ENCODE data around the gene TBATA.

The TBATA gene

GRCh38 chr10:70803775-70804420, 18.7 kb upstream of the TBATA start:
- POLR2A ChIA-PET = no interaction called here
- CTCF ChIA-PET = interaction anchor here (0.9 to 1.1 kb wide), 2 partner anchors 11 to 13 kb away, joined by 3 to 4 read pairs; no protein-coding TSS in a partner anchor
- TF ChIP-seq, protein P1, sequence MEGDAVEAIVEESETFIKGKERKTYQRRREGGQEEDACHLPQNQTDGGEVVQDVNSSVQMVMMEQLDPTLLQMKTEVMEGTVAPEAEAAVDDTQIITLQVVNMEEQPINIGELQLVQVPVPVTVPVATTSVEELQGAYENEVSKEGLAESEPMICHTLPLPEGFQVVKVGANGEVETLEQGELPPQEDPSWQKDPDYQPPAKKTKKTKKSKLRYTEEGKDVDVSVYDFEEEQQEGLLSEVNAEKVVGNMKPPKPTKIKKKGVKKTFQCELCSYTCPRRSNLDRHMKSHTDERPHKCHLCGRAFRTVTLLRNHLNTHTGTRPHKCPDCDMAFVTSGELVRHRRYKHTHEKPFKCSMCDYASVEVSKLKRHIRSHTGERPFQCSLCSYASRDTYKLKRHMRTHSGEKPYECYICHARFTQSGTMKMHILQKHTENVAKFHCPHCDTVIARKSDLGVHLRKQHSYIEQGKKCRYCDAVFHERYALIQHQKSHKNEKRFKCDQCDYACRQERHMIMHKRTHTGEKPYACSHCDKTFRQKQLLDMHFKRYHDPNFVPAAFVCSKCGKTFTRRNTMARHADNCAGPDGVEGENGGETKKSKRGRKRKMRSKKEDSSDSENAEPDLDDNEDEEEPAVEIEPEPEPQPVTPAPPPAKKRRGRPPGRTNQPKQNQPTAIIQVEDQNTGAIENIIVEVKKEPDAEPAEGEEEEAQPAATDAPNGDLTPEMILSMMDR (IDR thresholded peaks at IDR 0.05; ENCODE audit: control extremely low read depth, extremely low read depth, low read depth, missing control alignments) = no peak
- no peak for DNase-seq (ENCODE audit: extremely low spot score)

DNA sequence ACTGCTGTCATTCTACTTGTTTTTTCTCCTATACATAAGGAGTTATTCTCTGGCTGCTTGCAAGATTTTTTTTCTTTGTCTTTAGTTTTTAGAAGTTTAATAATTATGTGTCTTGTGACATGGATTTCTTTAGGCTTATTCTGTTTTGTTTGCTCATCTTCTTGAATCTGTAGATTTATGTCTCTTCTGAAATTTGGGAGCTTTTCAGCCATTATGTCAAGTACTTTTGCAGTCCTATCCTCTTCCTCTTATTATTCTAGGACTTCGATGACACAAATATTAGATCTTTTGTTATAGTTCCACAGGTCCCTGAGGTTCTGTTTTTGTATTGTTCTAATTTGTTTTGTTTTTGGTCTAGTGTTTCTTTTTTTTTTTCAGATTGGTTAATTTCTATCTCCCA, 16.7 kb upstream of the TBATA start:
- CTCF ChIA-PET = no interaction called here
- no peak for DNase-seq (ENCODE audit: extremely low spot score)
- TF ChIP-seq, protein P1 (IDR thresholded peaks at IDR 0.05; ENCODE audit: control extremely low read depth, extremely low read depth, low read depth, missing control alignments) = no peak
- POLR2A ChIA-PET = no interaction called here

DNA sequence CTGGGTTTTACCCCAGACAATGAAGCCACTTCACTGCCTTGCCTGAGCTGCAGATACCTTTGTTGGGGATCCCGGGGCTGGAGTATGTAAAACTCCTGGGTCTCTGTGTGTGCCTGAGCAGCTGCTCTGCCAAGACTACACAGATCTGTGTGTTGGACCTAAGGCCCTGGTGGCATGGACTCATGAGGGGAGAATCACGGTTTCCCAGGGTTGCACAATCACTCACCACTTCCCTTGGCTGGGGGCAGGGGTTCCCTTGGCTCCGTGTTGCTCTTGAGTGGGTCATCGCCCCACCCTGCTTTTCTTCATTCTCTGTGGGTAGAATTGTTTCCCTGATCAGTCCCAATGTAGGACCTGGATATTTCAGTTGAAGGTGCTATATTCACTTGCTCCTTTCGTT, 13.9 kb upstream of the TBATA start:
- CTCF ChIA-PET = no interaction called here
- no peak for DNase-seq (ENCODE audit: extremely low spot score)
- TF ChIP-seq, protein P1 (IDR thresholded peaks at IDR 0.05; ENCODE audit: control extremely low read depth, extremely low read depth, low read depth, missing control alignments) = no peak
- POLR2A ChIA-PET = no interaction called here

- POLR2A ChIA-PET = no interaction called here
- CTCF ChIA-PET = no interaction called here
- no peak for DNase-seq (ENCODE audit: extremely low spot score)
Measured at GRCh38 chr10:70797840-70798239, 12.7 kb upstream of the TBATA start.

GRCh38 chr10:70795613-70796012, 10.4 kb upstream of the TBATA start:
- POLR2A ChIA-PET = no interaction called here
- TF ChIP-seq, protein P1 (IDR thresholded peaks at IDR 0.05; ENCODE audit: control extremely low read depth, extremely low read depth, low read depth, missing control alignments) = no peak
- CTCF ChIA-PET = no interaction called here
- no peak for DNase-seq (ENCODE audit: extremely low spot score)

More at GRCh38 chr10:70797840-70798239, 12.7 kb upstream of the TBATA start:
- TF ChIP-seq, protein P1 (IDR thresholded peaks at IDR 0.05; ENCODE audit: control extremely low read depth, extremely low read depth, low read depth, missing control alignments) = no peak

- CTCF ChIA-PET = no interaction called here
- POLR2A ChIA-PET = no interaction called here
- TF ChIP-seq, protein P1 (IDR thresholded peaks at IDR 0.05; ENCODE audit: control extremely low read depth, extremely low read depth, low read depth, missing control alignments) = no peak
- DNase-seq (ENCODE audit: extremely low spot score) = no peak
Measured at GRCh38 chr10:70791386-70792039, 6.3 kb upstream of the TBATA start.

Measured in GM10248 (cell line).